Spleen (tissue), 11 donors: ENCODE results near the gene BRD2. TPM values are rescaled to one million over a fixed set of nuclear protein-coding genes. Genes with fewer than 3 reads are reported as not detected.

Experiments
- DNase-seq: peaks from one replicate; pipeline ENCODE4 v3.0.0-alpha.2; 2020
- H3K27ac ChIP-seq, 8 donors: fragments of 200-600 bp; sonication (generic) in 7 of 8; 1 replicate in 4 of 8; 2 replicates in 4 of 8; pipeline versions ENCODE4 v1.5.0 to v1.8.0; 2016 to 2021; ENCODE audit warnings: inconsistent platforms in 4 of 8, mild to moderate bottlenecking in 4 of 8, moderate library complexity in 1 of 8
- H3K27me3 ChIP-seq, 7 donors: fragments of 200-600 bp; sonication (generic) in 6 of 7; replicated peaks in 1 of 7; 1 replicate in 4 of 7; 2 replicates in 3 of 7; pipeline versions ENCODE4 v1.5.0 to v1.8.0; 2016 to 2021; ENCODE audit warnings: inconsistent platforms in 3 of 7, mild to moderate bottlenecking in 1 of 7
- H3K36me3 ChIP-seq, 6 donors: fragments of 200-600 bp; sonication (generic) in 5 of 6; 1 replicate in 4 of 6; 2 replicates in 2 of 6; pipeline versions ENCODE4 v1.5.0 to v1.8.0; 2016 to 2021; ENCODE audit warnings: inconsistent platforms in 2 of 6
- H3K4me1 ChIP-seq, 6 donors: fragments of 200-600 bp; sonication (generic) in 5 of 6; 1 replicate in 3 of 6; 2 replicates in 3 of 6; pipeline versions ENCODE4 v1.5.0 to v1.8.0; 2016 to 2021; ENCODE audit warnings: inconsistent platforms in 3 of 6
- H3K4me3 ChIP-seq, 8 donors: fragments of 200-600 bp; sonication (generic) in 7 of 8; 1 replicate in 4 of 8; 2 replicates in 4 of 8; pipeline versions ENCODE4 v1.5.0 to v1.8.0; 2016 to 2021; ENCODE audit warnings: inconsistent platforms in 4 of 8, mild to moderate bottlenecking in 4 of 8, moderate library complexity in 2 of 8
- H3K9me3 ChIP-seq, 8 donors: fragments of 200-600 bp; sonication (generic) in 7 of 8; 1 replicate in 4 of 8; 2 replicates in 4 of 8; pipeline versions ENCODE4 v1.5.0 to v1.8.0; 2016 to 2021; ENCODE audit warnings: inconsistent platforms in 4 of 8
- CTCF ChIP-seq, 11 experiments: fragments of 200-600 bp in 7 of 11; fragments of 450-650 bp in 4 of 11; sonication (generic) in 4 of 11; IDR thresholded peaks in 8 of 11; conservative IDR thresholded peaks in 3 of 11; 1 replicate in 7 of 11; 2 replicates in 4 of 11; pipeline versions ENCODE4 v1.4.0 to v1.8.0; 2016 to 2021; ENCODE audit warnings: antibody characterized with exemption in 11 of 11, inconsistent platforms in 4 of 11, mild to moderate bottlenecking in 1 of 11
- POLR2A ChIP-seq, 3 donors: fragments of 450-650 bp; IDR thresholded peaks; one replicate each; pipeline ENCODE4 v1.5.1; 2017; ENCODE audit warnings: antibody characterized with exemption in 3 of 3, mild to moderate bottlenecking in 1 of 3
- POLR2AphosphoS5 ChIP-seq, 3 donors: sonication (generic); formaldehyde crosslinking; IDR thresholded peaks; one replicate each; pipeline ENCODE4 v1.5.1; 2017; ENCODE audit warnings: antibody characterized with exemption in 3 of 3
- WGBS, 5 donors: extraction: QIAGEN DNeasy Blood & Tissue Kit in 3 of 5; methylation state at CpG; one replicate each; pipeline versions ENCODE4 v1.1.5 to v1.1.7; 2013 to 2018; 5-methylcytosine and 5-hydroxymethylcytosine counted together
- intact Hi-C: fragments of 100-400 bp; cut with DNase I; formaldehyde crosslinking; loops from one replicate; pipeline ENCODE4 v1.15.0; 2023; ENCODE audit warnings: low total_unique reads
- polyA plus RNA-seq, 3 donors: library from polyadenylated mRNA; stranded (reverse); fragments of 200-250 nt; gene quantifications; one replicate each; pipeline ENCODE4 v1.2.1, GENCODE V29; 2013
- total RNA-seq, 7 donors: library from RNA; depleted of rRNA in 3 of 7; stranded (reverse); fragments of >200 nt in 3 of 7; fragmentation: NEBNext Ultra II Directional in 4 of 7; extraction: Animal tissue kit (Norgen Biotek cat#: 25700) in 4 of 7; gene quantifications; one replicate each; pipeline versions ENCODE4 v1.1.0 to v1.2.1, GENCODE V29; 2016 to 2021
- donor health status: healthy with polysubstance abuse.
- donor health status: DM: no; HTN: no; CAD: no; lungs with moderate emphysema.
- donor health status: DM: no; HTN: no; CAD: no.
- donor health status: Bipolar disorder and iron deficiency.
- donor health status: healthy.
- donor health status: DM: no; HTN: no; CAD: no.
- donor health status: DM: yes; HTN: yes; CAD: no.

The BRD2 gene
- total and polyA plus RNA-seq, 10 donors = 80.5 to 277 (median 217) TPM

GRCh38 chr6:32976334-32977069 is 8.1 kb downstream of the BRD2 start:
- no peak for DNase-seq
- intact Hi-C loops = no loop called here
- peaks cover 40 to 82% (median 66%) of the 10 kb centered on the region in 6 donors for H3K4me1 ChIP-seq
- peaks cover 23 to 94% (median 78%) of the 10 kb centered on the region in 6 donors for H3K36me3 ChIP-seq
- H3K27ac ChIP-seq = peak overlapping the region in 3 of 8 donors; percentile 3 to 31 (median 19)
- H3K4me3 ChIP-seq = peak overlapping the region in 3 of 8 donors; percentile 3 to 99 (median 98)
- no peaks in the 10 kb centered on the region for H3K9me3 ChIP-seq
- 86 to 92% (median 89%) methylated on average over 7 of the region's 7 CpGs for WGBS, 5 donors
- TF ChIP-seq POLR2AphosphoS5 (IDR thresholded peaks at IDR 0.05) = peak in 2 of 3 donors; percentile 3 to 47
- no peak for TF ChIP-seq POLR2A (IDR thresholded peaks at IDR 0.05)
- no peak for TF ChIP-seq CTCF (IDR thresholded peaks at IDR 0.05 in 8 of 11, conservative IDR thresholded peaks at IDR 0.05 in 3 of 11)
- H3K27me3 ChIP-seq = no peaks in the 10 kb centered on the region

- Histone ChIP-seq H3K27ac (peak overlapping the region in 5 of 8 donors; percentile 2 to 49 (median 19)), H3K4me3 (peak overlapping the region in 1 of 8 donors; percentile 98), H3K27me3 (no peaks in the 10 kb centered on the region), H3K36me3 (peaks cover 23 to 100% (median 84%) of the 10 kb centered on the region in 6 donors), H3K4me1 (peaks cover 40 to 91% (median 66%) of the 10 kb centered on the region in 6 donors), H3K9me3 (no peaks in the 10 kb centered on the region)
- TF ChIP-seq POLR2AphosphoS5 (IDR thresholded peaks at IDR 0.05) (peak in 2 of 3 donors; percentile 30 to 55), CTCF (IDR thresholded peaks at IDR 0.05 in 8 of 11, conservative IDR thresholded peaks at IDR 0.05 in 3 of 11) (no peak), POLR2A (IDR thresholded peaks at IDR 0.05) (no peak)
- DNase-seq = no peak
- intact Hi-C loops = no loop called here
- 69 to 81% (median 74%) methylated on average over 10 of the region's 10 CpGs for WGBS, 5 donors
These were observed 9.0 kb downstream of the BRD2 start for GRCh38 chr6:32977272-32977952.

- 63 to 82% (median 73%) methylated on average over 7 of the region's 7 CpGs for WGBS, 5 donors
- Histone ChIP-seq H3K27ac (peak overlapping the region in 5 of 8 donors; percentile 2 to 49 (median 19)), H3K4me3 (peak overlapping the region in 1 of 8 donors; percentile 98), H3K4me1 (peaks cover 40 to 96% (median 67%) of the 10 kb centered on the region in 6 donors), H3K9me3 (no peaks in the 10 kb centered on the region), H3K27me3 (no peaks in the 10 kb centered on the region), H3K36me3 (peaks cover 23 to 100% (median 81%) of the 10 kb centered on the region in 6 donors)
- intact Hi-C loops = no loop called here
- TF ChIP-seq POLR2AphosphoS5 (IDR thresholded peaks at IDR 0.05) (no peak), CTCF (IDR thresholded peaks at IDR 0.05 in 8 of 11, conservative IDR thresholded peaks at IDR 0.05 in 3 of 11) (no peak), POLR2A (IDR thresholded peaks at IDR 0.05) (no peak)
- DNase-seq = no peak
These were observed 9.5 kb downstream of the BRD2 start for GRCh38 chr6:32977953-32978324.
